22Rv1 (cell line): ENCODE data around the gene SORCS2.

Experiments used
- ZFX ChIP-seq: fragments of 450-650 bp; IDR thresholded peaks from 2 replicates; pipeline ENCODE4 v1.6.1; 2017; ENCODE audit warnings: antibody characterized with exemption, borderline replicate concordance
- TF ChIP-seq, protein P1 (sequence below): fragments of 450-650 bp; IDR thresholded peaks from 2 replicates; pipeline ENCODE4 v1.5.1; 2017; ENCODE audit warnings: mild to moderate bottlenecking

DNA sequence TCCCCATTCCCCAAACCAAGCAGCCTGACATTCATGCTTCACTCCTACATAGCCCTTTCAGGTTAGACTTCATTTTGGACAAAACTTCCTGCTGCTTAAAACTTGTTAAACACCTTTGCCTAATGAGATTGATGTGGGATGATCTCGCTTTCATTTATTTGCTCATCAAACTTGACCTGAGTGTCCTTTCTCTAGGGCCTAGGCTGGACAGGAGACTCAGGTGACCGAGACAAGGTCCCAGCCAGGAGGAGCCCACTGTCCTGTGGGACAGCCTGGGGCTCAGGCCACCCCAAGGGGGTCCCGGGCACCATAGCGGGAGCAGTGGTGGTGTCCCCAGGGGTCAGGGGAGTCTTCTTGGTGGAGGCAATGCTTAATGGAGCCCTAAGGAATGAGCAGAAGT, 266.1 kb downstream of the SORCS2 start:
- TF ChIP-seq, protein P1, sequence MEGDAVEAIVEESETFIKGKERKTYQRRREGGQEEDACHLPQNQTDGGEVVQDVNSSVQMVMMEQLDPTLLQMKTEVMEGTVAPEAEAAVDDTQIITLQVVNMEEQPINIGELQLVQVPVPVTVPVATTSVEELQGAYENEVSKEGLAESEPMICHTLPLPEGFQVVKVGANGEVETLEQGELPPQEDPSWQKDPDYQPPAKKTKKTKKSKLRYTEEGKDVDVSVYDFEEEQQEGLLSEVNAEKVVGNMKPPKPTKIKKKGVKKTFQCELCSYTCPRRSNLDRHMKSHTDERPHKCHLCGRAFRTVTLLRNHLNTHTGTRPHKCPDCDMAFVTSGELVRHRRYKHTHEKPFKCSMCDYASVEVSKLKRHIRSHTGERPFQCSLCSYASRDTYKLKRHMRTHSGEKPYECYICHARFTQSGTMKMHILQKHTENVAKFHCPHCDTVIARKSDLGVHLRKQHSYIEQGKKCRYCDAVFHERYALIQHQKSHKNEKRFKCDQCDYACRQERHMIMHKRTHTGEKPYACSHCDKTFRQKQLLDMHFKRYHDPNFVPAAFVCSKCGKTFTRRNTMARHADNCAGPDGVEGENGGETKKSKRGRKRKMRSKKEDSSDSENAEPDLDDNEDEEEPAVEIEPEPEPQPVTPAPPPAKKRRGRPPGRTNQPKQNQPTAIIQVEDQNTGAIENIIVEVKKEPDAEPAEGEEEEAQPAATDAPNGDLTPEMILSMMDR, result no peak
- no peak for TF ChIP-seq ZFX
